GM18873 (cell line): ENCODE data around the gene FBXO2.
"Not testable (repeated sequence)": the region's sequence is repeated elsewhere in the genome, so short reads cannot be mapped to it uniquely, and the experiment has no call there.

Experiments used
- ATAC-seq: cut with Tn5 transposase; IDR thresholded peaks from one replicate; pipeline ENCODE4 v1.9.1; 2021; ENCODE audit warnings: mild to moderate bottlenecking, moderate library complexity, moderate number of reproducible peaks; ENCODE audit not compliant: unreplicated experiment, low FRiP score

FBXO2 gene

GRCh38 chr1:11654939-11655808 lies 945 bp upstream of the FBXO2 start:
- ATAC-seq = no peak

- ATAC-seq = no peak
These were observed 430 bp downstream of the FBXO2 start for GRCh38 chr1:11653861-11654136.

- no peak for ATAC-seq
These were observed 948 bp downstream of the FBXO2 start for GRCh38 chr1:11653101-11653860.

GRCh38 chr1:11652203-11652780 lies 1.9 kb downstream of the FBXO2 start:
- no peak for ATAC-seq

GRCh38 chr1:11651017-11651416 lies 3.2 kb downstream of the FBXO2 start:
- ATAC-seq = no peak

GRCh38 chr1:11650331-11650991 lies 3.8 kb downstream of the FBXO2 start:
- ATAC-seq = no peak

- ATAC-seq = no peak
These were observed 4.5 kb downstream of the FBXO2 start for GRCh38 chr1:11649624-11650330.

GRCh38 chr1:11649237-11649623 lies 5.0 kb downstream of the FBXO2 start:
- ATAC-seq = no peak

- no peak for ATAC-seq
These were observed 5.5 kb downstream of the FBXO2 start for GRCh38 chr1:11648732-11649158.

GRCh38 chr1:11648039-11648438 lies 6.2 kb downstream of the FBXO2 start:
- no peak for ATAC-seq

- ATAC-seq = no peak
These were observed 6.9 kb downstream of the FBXO2 start for GRCh38 chr1:11647333-11647732.

GRCh38 chr1:11646317-11646716 lies 7.9 kb downstream of the FBXO2 start:
- ATAC-seq = no peak

- ATAC-seq = no peak
These were observed 8.5 kb downstream of the FBXO2 start for GRCh38 chr1:11645670-11646265.

GRCh38 chr1:11645270-11645669 lies 9.0 kb downstream of the FBXO2 start:
- no peak for ATAC-seq

- no peak for ATAC-seq
These were observed 10.4 kb downstream of the FBXO2 start for GRCh38 chr1:11643782-11644181.

- not testable (repeated sequence) for ATAC-seq
These were observed 11.7 kb downstream of the FBXO2 start for GRCh38 chr1:11642418-11643017.

GRCh38 chr1:11641776-11642305 lies 12.4 kb downstream of the FBXO2 start:
- ATAC-seq = no peak

GRCh38 chr1:11640944-11641343 lies 13.3 kb downstream of the FBXO2 start:
- ATAC-seq = no peak

GRCh38 chr1:11640101-11640500 lies 14.1 kb downstream of the FBXO2 start:
- ATAC-seq = no peak
